ENCODE data around the gene PIEZO1. TPM values are rescaled to one million over a fixed set of nuclear protein-coding genes. Genes with fewer than 3 reads are reported as not detected.
"Not testable (repeated sequence)": the region's sequence is repeated elsewhere in the genome, so short reads cannot be mapped to it uniquely, and the experiment has no call there.

Gene PIEZO1
- total RNA-seq, 1 experiment from 2014 or later, result 88.5 TPM

GRCh38 chr16:88793251-88793954 lies 8.4 kb upstream of the PIEZO1 start:
- Histone ChIP-seq H3K9me3 (no peaks in the 10 kb centered on the region), H3K27me3 (no peaks in the 10 kb centered on the region), H3K4me3 (no peak overlapping the region), H3K36me3 (no peaks in the 10 kb centered on the region)
- DNase-seq, result no peak

GRCh38 chr16:88792668-88793250 lies 7.7 kb upstream of the PIEZO1 start:
- H3K36me3 ChIP-seq, result no peaks in the 10 kb centered on the region
- no peaks in the 10 kb centered on the region for H3K9me3 ChIP-seq
- H3K4me3 ChIP-seq, result no peak overlapping the region
- no peak for DNase-seq
- no peaks in the 10 kb centered on the region for H3K27me3 ChIP-seq

GRCh38 chr16:88792078-88792550 lies 7.1 kb upstream of the PIEZO1 start:
- no peak for DNase-seq
- no peak overlapping the region for H3K4me3 ChIP-seq
- H3K36me3 ChIP-seq, result no peaks in the 10 kb centered on the region
- no peaks in the 10 kb centered on the region for H3K9me3 ChIP-seq
- no peaks in the 10 kb centered on the region for H3K27me3 ChIP-seq

GRCh38 chr16:88790312-88791211 lies 5.5 kb upstream of the PIEZO1 start:
- H3K27me3 ChIP-seq, result no peaks in the 10 kb centered on the region
- DNase-seq, result no peak
- no peak overlapping the region for H3K4me3 ChIP-seq
- no peaks in the 10 kb centered on the region for H3K9me3 ChIP-seq
- H3K36me3 ChIP-seq, result no peaks in the 10 kb centered on the region

- H3K36me3 ChIP-seq, result no peaks in the 10 kb centered on the region
- no peak overlapping the region for H3K4me3 ChIP-seq
- no peaks in the 10 kb centered on the region for H3K27me3 ChIP-seq
- no peaks in the 10 kb centered on the region for H3K9me3 ChIP-seq
- DNase-seq, result no peak
These were observed 4.6 kb upstream of the PIEZO1 start for GRCh38 chr16:88789594-88789993.

GRCh38 chr16:88788749-88789148 lies 3.7 kb upstream of the PIEZO1 start:
- not testable (repeated sequence) for DNase-seq, H3K4me3 ChIP-seq, H3K36me3 ChIP-seq, H3K9me3 ChIP-seq, H3K27me3 ChIP-seq

- Histone ChIP-seq H3K4me3 (no peak overlapping the region), H3K27me3 (no peaks in the 10 kb centered on the region), H3K9me3 (no peaks in the 10 kb centered on the region), H3K36me3 (no peaks in the 10 kb centered on the region)
- DNase-seq, result no peak
These were observed 2.7 kb upstream of the PIEZO1 start for GRCh38 chr16:88787579-88788314.

GRCh38 chr16:88784856-88785105 lies 239 bp downstream of the PIEZO1 start:
- DNase-seq, result no peak
- H3K9me3 ChIP-seq, result no peaks in the 10 kb centered on the region
- no peaks in the 10 kb centered on the region for H3K27me3 ChIP-seq
- H3K36me3 ChIP-seq, result no peaks in the 10 kb centered on the region
- peak overlapping the region; percentile 65; the same call in 1 of the 2 replicates for H3K4me3 ChIP-seq

- Histone ChIP-seq H3K9me3 (no peaks in the 10 kb centered on the region), H3K4me3 (peak overlapping the region; percentile 65), H3K36me3 (no peaks in the 10 kb centered on the region), H3K27me3 (no peaks in the 10 kb centered on the region)
- DNase-seq, result peak; percentile 64
These were observed 755 bp downstream of the PIEZO1 start for GRCh38 chr16:88784074-88784855.

- Histone ChIP-seq H3K9me3 (no peaks in the 10 kb centered on the region), H3K36me3 (no peaks in the 10 kb centered on the region)
- no peak for DNase-seq
These were observed 1.5 kb downstream of the PIEZO1 start for GRCh38 chr16:88783391-88784073.

GRCh38 chr16:88782454-88783390 lies 2.3 kb downstream of the PIEZO1 start:
- peak overlapping the region; percentile 65 for H3K4me3 ChIP-seq
- peaks cover 3% of the 10 kb centered on the region for H3K36me3 ChIP-seq
- no peaks in the 10 kb centered on the region for H3K9me3 ChIP-seq
- no peaks in the 10 kb centered on the region for H3K27me3 ChIP-seq
- DNase-seq, result peak; percentile 93

More at GRCh38 chr16:88783391-88784073, 1.5 kb downstream of the PIEZO1 start:
- Histone ChIP-seq H3K4me3 (peak overlapping the region; percentile 65), H3K27me3 (no peaks in the 10 kb centered on the region)

GRCh38 chr16:88781140-88782077 lies 3.6 kb downstream of the PIEZO1 start:
- peaks cover 6% of the 10 kb centered on the region for H3K36me3 ChIP-seq
- no peaks in the 10 kb centered on the region for H3K9me3 ChIP-seq
- DNase-seq, result no peak
- H3K4me3 ChIP-seq, result no peak overlapping the region
- H3K27me3 ChIP-seq, result no peaks in the 10 kb centered on the region

GRCh38 chr16:88780142-88781062 lies 4.6 kb downstream of the PIEZO1 start:
- H3K27me3 ChIP-seq, result no peaks in the 10 kb centered on the region
- H3K4me3 ChIP-seq, result no peak overlapping the region
- H3K9me3 ChIP-seq, result no peaks in the 10 kb centered on the region
- DNase-seq, result no peak
- H3K36me3 ChIP-seq, result peaks cover 6% of the 10 kb centered on the region

Measured in MG63 (cell line).